Stimulated activated CD4-positive, alpha-beta T cell treated with anti-CD3 and anti-CD28 coated beads, TNF-alpha, amount 100 ng/mL, for 48 hours (primary cell): Measurements from ENCODE around the gene NSMCE1.

Source experiments
- DNase-seq, 3 donors: peaks; one replicate each; pipeline ENCODE4 v3.0.0-alpha.2; 2020; ENCODE audit warnings: low read depth in 3 of 3

Gene NSMCE1

GRCh38 chr16:27243725-27244362 lies 24.7 kb downstream of the NSMCE1 start:
- no peak for DNase-seq

- no peak for DNase-seq
Observed at GRCh38 chr16:27242868-27243590, 25.5 kb downstream of the NSMCE1 start.

GRCh38 chr16:27242398-27242797 lies 26.2 kb downstream of the NSMCE1 start:
- no peak for DNase-seq

GRCh38 chr16:27241658-27242057 lies 26.9 kb downstream of the NSMCE1 start:
- DNase-seq, result no peak

- no peak for DNase-seq
Observed at GRCh38 chr16:27240948-27241531, 27.5 kb downstream of the NSMCE1 start.

GRCh38 chr16:27239906-27240655 lies 28.5 kb downstream of the NSMCE1 start:
- no peak for DNase-seq

GRCh38 chr16:27239026-27239425 lies 29.5 kb downstream of the NSMCE1 start:
- no peak for DNase-seq

GRCh38 chr16:27238591-27238990 lies 30.0 kb downstream of the NSMCE1 start:
- no peak for DNase-seq

GRCh38 chr16:27238016-27238587 lies 30.5 kb downstream of the NSMCE1 start:
- DNase-seq, result peak in 1 of 3 donors; percentile 54

- DNase-seq, result peak; percentile 67 to 88 (median 74)
Observed at GRCh38 chr16:27237219-27238015, 31.2 kb downstream of the NSMCE1 start.

GRCh38 chr16:27236635-27237218 lies 31.8 kb downstream of the NSMCE1 start:
- no peak for DNase-seq

GRCh38 chr16:27235938-27236245 lies 32.7 kb downstream of the NSMCE1 start:
- no peak for DNase-seq

GRCh38 chr16:27235055-27235937 lies 33.3 kb downstream of the NSMCE1 start:
- DNase-seq, result peak; percentile 63 to 82 (median 68)

GRCh38 chr16:27234603-27235002 lies 34.0 kb downstream of the NSMCE1 start:
- no peak for DNase-seq

GRCh38 chr16:27234171-27234570 lies 34.4 kb downstream of the NSMCE1 start:
- DNase-seq, result no peak

- no peak for DNase-seq
Observed at GRCh38 chr16:27233731-27234130, 34.8 kb downstream of the NSMCE1 start.

- no peak for DNase-seq
Observed at GRCh38 chr16:27232901-27233625, 35.5 kb downstream of the NSMCE1 start.

GRCh38 chr16:27232061-27232900 lies 36.3 kb downstream of the NSMCE1 start:
- DNase-seq, result peak in 2 of 3 donors; percentile 49 to 67
